Measurements from ENCODE around the gene BICRA. TPM values are rescaled to one million over a fixed set of nuclear protein-coding genes. Genes with fewer than 3 reads are reported as not detected.

The BICRA gene
- total RNA-seq, 1 experiment from 2014 or later, result 34.3 TPM

DNA sequence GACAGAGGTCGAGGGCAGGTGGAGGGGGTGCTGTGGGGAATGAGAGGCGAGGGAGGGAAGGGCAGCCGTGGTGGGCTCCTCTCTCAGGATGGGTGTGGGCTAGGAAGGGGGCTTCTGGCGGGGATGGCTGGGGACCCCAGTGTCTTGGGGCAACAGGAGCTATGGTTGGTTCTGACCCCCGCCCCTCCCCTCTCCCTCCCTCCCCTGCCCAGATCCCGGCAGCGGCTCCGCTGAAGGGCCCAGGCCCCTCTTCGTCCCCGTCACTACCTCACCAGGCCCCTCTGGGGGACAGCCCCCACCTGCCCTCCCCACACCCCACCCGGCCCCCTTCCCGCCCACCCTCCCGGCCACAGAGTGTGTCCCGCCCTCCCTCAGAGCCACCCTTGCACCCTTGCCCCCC, 85.0 kb downstream of the BICRA start:
- H3K27ac Mint-ChIP-seq (ENCODE audit: unreplicated experiment), result no peak overlapping the region
- H3K4me1 ChIP-seq, result peaks cover 6% of the 10 kb centered on the region
- peaks cover 3% of the 10 kb centered on the region for H3K36me3 ChIP-seq (ENCODE audit: control insufficient read depth, insufficient read depth, low read length)
- ChIA-PET CTCF (no interaction called here), POLR2A (no interaction called here)
- H3K36me3 Mint-ChIP-seq (ENCODE audit: insufficient read depth, unreplicated experiment), result peaks cover 55% of the 10 kb centered on the region
- H3K9me3 ChIP-seq, result no peaks in the 10 kb centered on the region
- no peaks in the 10 kb centered on the region for H3K27me3 Mint-ChIP-seq (ENCODE audit: insufficient read depth, unreplicated experiment)
- TF ChIP-seq, protein P1, sequence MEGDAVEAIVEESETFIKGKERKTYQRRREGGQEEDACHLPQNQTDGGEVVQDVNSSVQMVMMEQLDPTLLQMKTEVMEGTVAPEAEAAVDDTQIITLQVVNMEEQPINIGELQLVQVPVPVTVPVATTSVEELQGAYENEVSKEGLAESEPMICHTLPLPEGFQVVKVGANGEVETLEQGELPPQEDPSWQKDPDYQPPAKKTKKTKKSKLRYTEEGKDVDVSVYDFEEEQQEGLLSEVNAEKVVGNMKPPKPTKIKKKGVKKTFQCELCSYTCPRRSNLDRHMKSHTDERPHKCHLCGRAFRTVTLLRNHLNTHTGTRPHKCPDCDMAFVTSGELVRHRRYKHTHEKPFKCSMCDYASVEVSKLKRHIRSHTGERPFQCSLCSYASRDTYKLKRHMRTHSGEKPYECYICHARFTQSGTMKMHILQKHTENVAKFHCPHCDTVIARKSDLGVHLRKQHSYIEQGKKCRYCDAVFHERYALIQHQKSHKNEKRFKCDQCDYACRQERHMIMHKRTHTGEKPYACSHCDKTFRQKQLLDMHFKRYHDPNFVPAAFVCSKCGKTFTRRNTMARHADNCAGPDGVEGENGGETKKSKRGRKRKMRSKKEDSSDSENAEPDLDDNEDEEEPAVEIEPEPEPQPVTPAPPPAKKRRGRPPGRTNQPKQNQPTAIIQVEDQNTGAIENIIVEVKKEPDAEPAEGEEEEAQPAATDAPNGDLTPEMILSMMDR (IDR thresholded peaks at IDR 0.05; ENCODE audit: insufficient read depth in 1 of 2, low read depth in 1 of 2, low read length in 1 of 2, severe bottlenecking in 1 of 2, unreplicated experiment in 1 of 2), result no peak
- H3K4me1 Mint-ChIP-seq (ENCODE audit: low read depth, unreplicated experiment), result no peaks in the 10 kb centered on the region
- no peak overlapping the region for H3K4me3 Mint-ChIP-seq (ENCODE audit: unreplicated experiment)
- no peak for DNase-seq
- no peak overlapping the region for H3K4me3 ChIP-seq (ENCODE audit: low read depth, low read length)
- no peaks in the 10 kb centered on the region for H3K9me3 Mint-ChIP-seq (ENCODE audit: unreplicated experiment)
- intact Hi-C loops (cut with micrococcal nuclease; ENCODE audit: unreplicated experiment), result no loop called here
- H3K27me3 ChIP-seq (replicated peaks; ENCODE audit: control insufficient read depth, insufficient read depth, low read length), result no peaks in the 10 kb centered on the region
- BruUV-seq (replicated peaks), result no TSS peak

DNA sequence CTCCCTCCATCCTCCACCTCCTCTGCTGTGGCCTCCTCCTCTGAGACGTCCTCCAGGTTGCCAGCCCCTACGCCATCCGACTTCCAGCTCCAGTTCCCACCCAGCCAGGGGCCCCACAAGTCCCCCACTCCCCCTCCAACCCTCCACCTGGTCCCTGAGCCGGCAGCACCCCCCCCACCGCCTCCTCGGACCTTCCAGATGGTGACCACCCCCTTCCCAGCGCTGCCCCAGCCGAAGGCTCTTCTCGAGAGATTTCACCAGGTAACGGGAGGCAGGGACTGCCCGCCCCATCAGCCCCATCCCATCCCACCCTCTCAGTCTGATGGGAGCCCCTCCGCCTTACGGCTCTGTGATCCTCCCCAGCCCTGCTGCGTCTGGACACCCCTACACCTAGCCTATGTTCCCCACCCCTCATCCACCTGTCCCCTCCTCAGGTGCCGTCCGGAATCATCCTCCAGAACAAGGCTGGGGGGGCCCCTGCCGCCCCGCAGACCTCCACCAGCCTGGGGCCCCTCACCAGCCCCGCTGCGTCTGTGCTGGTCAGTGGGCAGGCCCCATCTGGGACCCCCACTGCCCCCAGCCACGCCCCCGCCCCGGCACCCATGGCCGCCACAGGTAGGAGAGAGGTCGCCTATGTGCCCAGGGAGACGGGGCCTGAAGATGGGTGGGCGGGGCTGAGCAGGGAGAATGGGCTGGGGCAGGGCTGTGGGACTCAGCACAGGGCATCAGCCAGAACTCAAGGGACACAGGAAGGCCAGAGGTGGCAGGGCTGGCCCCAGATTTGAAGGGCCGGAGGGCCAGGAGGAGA, 85.7 kb downstream of the BICRA start:
- Mint-ChIP-seq H3K27ac (ENCODE audit: unreplicated experiment) (no peak overlapping the region), H3K27me3 (ENCODE audit: insufficient read depth, unreplicated experiment) (no peaks in the 10 kb centered on the region), H3K4me1 (ENCODE audit: low read depth, unreplicated experiment) (no peaks in the 10 kb centered on the region), H3K4me3 (ENCODE audit: unreplicated experiment) (no peak overlapping the region), H3K9me3 (ENCODE audit: unreplicated experiment) (no peaks in the 10 kb centered on the region), H3K36me3 (ENCODE audit: insufficient read depth, unreplicated experiment) (peaks cover 60% of the 10 kb centered on the region)
- peaks cover 6% of the 10 kb centered on the region for H3K4me1 ChIP-seq
- no TSS peak for BruUV-seq (replicated peaks)
- TF ChIP-seq, protein P1 (IDR thresholded peaks at IDR 0.05; ENCODE audit: insufficient read depth in 1 of 2, low read depth in 1 of 2, low read length in 1 of 2, severe bottlenecking in 1 of 2, unreplicated experiment in 1 of 2), result no peak
- H3K27me3 ChIP-seq (replicated peaks; ENCODE audit: control insufficient read depth, insufficient read depth, low read length), result no peaks in the 10 kb centered on the region
- CTCF ChIA-PET, result no interaction called here
- no peak overlapping the region for H3K4me3 ChIP-seq (ENCODE audit: low read depth, low read length)
- no peaks in the 10 kb centered on the region for H3K9me3 ChIP-seq
- H3K36me3 ChIP-seq (ENCODE audit: control insufficient read depth, insufficient read depth, low read length), result peaks cover 3% of the 10 kb centered on the region
- intact Hi-C loops (cut with micrococcal nuclease; ENCODE audit: unreplicated experiment), result loop anchor here (5.0 kb wide), 2 partner anchors 47 to 197 kb away; no protein-coding TSS in a partner anchor
- POLR2A ChIA-PET, result no interaction called here
- no peak for DNase-seq

DNA sequence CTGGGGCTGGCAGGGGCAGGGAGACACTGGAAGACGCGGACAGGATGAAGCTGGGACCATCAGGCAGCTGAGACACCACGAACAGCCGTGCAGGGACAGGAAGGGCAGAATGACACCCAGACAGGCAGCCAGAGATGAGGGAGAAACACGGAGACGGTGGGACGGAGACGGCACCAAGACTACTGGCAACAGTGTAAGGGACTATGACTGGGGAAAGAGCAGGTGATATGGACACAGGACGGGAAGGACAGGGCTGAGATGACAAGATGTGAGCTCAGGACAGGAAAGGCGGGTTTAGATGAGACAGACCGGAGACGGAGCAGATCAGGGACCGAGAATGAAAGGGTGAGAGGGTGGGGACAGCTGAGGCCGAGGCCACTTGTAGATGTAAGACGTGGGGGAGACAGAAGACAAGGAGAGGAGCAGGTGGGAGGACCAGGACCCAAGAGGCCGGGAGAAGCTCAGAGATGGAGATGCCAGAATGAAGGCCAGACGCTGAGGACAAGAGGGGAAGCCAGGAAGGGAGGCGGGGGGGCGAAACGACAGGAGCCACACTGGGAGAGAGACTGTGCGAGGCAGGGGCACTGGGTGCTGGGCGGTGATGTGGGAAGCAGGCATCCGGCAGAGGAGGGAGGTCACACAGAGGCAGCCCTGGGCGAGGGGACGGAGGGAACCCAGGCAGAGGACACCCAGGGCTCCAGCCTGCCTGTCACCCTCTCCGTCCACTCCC, 86.8 kb downstream of the BICRA start:
- Mint-ChIP-seq H3K27me3 (ENCODE audit: insufficient read depth, unreplicated experiment) (no peaks in the 10 kb centered on the region), H3K9me3 (ENCODE audit: unreplicated experiment) (no peaks in the 10 kb centered on the region), H3K27ac (ENCODE audit: unreplicated experiment) (peak overlapping the region; percentile 41), H3K4me1 (ENCODE audit: low read depth, unreplicated experiment) (no peaks in the 10 kb centered on the region), H3K4me3 (ENCODE audit: unreplicated experiment) (no peak overlapping the region), H3K36me3 (ENCODE audit: insufficient read depth, unreplicated experiment) (peaks cover 59% of the 10 kb centered on the region)
- DNase-seq, result no peak
- intact Hi-C loops (cut with micrococcal nuclease; ENCODE audit: unreplicated experiment), result loop anchor here (5.0 kb wide), 2 partner anchors 48 to 198 kb away; no protein-coding TSS in a partner anchor
- Histone ChIP-seq H3K4me3 (ENCODE audit: low read depth, low read length) (no peak overlapping the region), H3K9me3 (no peaks in the 10 kb centered on the region), H3K36me3 (ENCODE audit: control insufficient read depth, insufficient read depth, low read length) (peaks cover 3% of the 10 kb centered on the region), H3K4me1 (peaks cover 6% of the 10 kb centered on the region), H3K27me3 (replicated peaks; ENCODE audit: control insufficient read depth, insufficient read depth, low read length) (no peaks in the 10 kb centered on the region)
- BruUV-seq (replicated peaks), result no TSS peak
- ChIA-PET CTCF (interaction anchor here (0.6 kb wide), 2 partner anchors 211 to 306 kb away, joined by 3 to 4 read pairs; partner anchors contain the start of gene KPTN), POLR2A (interaction anchor here (0.5 kb wide), 1 partner anchor 211 kb away, joined by 3 read pairs; the partner anchor contains the start of gene KPTN)
- TF ChIP-seq, protein P1 (IDR thresholded peaks at IDR 0.05; ENCODE audit: insufficient read depth in 1 of 2, low read depth in 1 of 2, low read length in 1 of 2, severe bottlenecking in 1 of 2, unreplicated experiment in 1 of 2), result no peak

Data from Caco-2 (cell line).